Measurements from ENCODE around the gene TRIM33. TPM values are rescaled to one million over a fixed set of nuclear protein-coding genes. Genes with fewer than 3 reads are reported as not detected.

TRIM33 gene
- polyA plus RNA-seq, 1 of the 3 experiments (the other 2 are of a cell fraction) = 6.3 TPM

DNA sequence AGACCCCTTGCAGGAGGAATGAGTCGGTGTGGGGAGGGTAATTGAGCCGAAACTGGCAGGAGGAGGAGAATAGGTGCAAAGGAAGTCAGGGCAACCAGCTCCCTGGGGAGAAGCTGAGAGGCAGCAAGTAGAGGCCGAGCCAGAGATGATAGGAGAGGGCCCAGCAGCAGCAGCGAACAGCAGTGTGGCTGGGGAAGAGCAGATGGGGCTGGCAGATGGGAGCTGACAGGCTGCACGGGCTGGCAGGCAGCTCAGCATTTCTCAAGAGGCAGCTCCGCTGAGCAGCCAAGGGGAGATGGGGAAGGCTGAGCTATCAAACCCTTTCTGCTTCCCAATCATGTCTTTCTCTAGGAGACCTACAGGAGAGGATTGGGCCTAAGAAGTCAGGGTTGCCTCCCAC lies 158.2 kb downstream of the TRIM33 start (continued):
- TF ChIP-seq, protein P1, sequence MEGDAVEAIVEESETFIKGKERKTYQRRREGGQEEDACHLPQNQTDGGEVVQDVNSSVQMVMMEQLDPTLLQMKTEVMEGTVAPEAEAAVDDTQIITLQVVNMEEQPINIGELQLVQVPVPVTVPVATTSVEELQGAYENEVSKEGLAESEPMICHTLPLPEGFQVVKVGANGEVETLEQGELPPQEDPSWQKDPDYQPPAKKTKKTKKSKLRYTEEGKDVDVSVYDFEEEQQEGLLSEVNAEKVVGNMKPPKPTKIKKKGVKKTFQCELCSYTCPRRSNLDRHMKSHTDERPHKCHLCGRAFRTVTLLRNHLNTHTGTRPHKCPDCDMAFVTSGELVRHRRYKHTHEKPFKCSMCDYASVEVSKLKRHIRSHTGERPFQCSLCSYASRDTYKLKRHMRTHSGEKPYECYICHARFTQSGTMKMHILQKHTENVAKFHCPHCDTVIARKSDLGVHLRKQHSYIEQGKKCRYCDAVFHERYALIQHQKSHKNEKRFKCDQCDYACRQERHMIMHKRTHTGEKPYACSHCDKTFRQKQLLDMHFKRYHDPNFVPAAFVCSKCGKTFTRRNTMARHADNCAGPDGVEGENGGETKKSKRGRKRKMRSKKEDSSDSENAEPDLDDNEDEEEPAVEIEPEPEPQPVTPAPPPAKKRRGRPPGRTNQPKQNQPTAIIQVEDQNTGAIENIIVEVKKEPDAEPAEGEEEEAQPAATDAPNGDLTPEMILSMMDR (IDR thresholded peaks at IDR 0.05) = no peak
- TF ChIP-seq, protein P2, sequence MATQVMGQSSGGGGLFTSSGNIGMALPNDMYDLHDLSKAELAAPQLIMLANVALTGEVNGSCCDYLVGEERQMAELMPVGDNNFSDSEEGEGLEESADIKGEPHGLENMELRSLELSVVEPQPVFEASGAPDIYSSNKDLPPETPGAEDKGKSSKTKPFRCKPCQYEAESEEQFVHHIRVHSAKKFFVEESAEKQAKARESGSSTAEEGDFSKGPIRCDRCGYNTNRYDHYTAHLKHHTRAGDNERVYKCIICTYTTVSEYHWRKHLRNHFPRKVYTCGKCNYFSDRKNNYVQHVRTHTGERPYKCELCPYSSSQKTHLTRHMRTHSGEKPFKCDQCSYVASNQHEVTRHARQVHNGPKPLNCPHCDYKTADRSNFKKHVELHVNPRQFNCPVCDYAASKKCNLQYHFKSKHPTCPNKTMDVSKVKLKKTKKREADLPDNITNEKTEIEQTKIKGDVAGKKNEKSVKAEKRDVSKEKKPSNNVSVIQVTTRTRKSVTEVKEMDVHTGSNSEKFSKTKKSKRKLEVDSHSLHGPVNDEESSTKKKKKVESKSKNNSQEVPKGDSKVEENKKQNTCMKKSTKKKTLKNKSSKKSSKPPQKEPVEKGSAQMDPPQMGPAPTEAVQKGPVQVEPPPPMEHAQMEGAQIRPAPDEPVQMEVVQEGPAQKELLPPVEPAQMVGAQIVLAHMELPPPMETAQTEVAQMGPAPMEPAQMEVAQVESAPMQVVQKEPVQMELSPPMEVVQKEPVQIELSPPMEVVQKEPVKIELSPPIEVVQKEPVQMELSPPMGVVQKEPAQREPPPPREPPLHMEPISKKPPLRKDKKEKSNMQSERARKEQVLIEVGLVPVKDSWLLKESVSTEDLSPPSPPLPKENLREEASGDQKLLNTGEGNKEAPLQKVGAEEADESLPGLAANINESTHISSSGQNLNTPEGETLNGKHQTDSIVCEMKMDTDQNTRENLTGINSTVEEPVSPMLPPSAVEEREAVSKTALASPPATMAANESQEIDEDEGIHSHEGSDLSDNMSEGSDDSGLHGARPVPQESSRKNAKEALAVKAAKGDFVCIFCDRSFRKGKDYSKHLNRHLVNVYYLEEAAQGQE (IDR thresholded peaks at IDR 0.05; ENCODE audit: low read depth, low read length) = no peak
- TF ChIP-seq, protein P3, sequence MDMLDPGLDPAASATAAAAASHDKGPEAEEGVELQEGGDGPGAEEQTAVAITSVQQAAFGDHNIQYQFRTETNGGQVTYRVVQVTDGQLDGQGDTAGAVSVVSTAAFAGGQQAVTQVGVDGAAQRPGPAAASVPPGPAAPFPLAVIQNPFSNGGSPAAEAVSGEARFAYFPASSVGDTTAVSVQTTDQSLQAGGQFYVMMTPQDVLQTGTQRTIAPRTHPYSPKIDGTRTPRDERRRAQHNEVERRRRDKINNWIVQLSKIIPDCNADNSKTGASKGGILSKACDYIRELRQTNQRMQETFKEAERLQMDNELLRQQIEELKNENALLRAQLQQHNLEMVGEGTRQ (IDR thresholded peaks at IDR 0.05; ENCODE audit: borderline replicate concordance, low read depth, low read length) = no peak
- TF ChIP-seq NFIC (IDR thresholded peaks at IDR 0.05; ENCODE audit: borderline replicate concordance) = no peak
- TF ChIP-seq, protein P4, sequence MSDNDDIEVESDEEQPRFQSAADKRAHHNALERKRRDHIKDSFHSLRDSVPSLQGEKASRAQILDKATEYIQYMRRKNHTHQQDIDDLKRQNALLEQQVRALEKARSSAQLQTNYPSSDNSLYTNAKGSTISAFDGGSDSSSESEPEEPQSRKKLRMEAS (IDR thresholded peaks at IDR 0.05; ENCODE audit: low read depth) = no peak
- no peak for TF ChIP-seq RCOR1 (IDR thresholded peaks at IDR 0.05; ENCODE audit: low read length)
- TF ChIP-seq SIN3A (IDR thresholded peaks at IDR 0.05; ENCODE audit: borderline replicate concordance, low read depth, low read length) = no peak

DNA sequence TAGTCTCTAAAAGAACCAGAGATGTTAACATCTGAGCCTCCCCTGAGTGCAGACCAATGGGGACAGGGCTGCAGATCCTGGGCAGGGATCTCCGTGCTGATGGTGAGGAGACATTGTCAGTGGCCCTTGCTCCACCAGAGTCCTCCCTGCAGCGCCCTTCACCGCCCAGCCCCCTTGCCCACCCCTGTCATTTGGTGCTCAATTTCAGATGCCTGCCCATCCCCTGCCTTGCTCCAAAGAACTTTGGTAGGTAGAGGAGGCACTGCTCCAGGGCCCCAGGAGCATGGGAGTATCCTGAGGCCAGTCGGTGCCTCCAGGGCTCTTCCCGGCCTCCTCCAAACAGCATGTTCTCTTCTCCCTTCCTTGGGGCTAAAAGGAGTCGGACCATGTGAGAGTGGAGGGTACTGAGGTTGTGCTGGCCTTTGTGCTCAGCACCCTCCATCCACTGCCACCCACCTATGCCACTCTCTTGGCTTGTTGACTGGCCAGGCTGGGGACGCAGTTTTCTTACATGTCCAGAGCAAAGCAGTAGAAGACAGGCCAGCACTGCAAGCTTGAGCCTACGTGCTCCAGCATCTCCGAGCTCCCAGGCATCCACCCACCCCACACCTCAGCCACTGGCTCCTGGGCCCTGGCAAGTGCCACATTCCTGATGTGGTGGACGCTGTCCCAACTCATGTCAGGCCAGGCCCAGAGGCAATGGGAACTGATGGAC lies 160.1 kb downstream of the TRIM33 start:
- TF ChIP-seq FOXJ3 (CRISPR knock-in tag; IDR thresholded peaks at IDR 0.05) (no peak), CHD2 (IDR thresholded peaks at IDR 0.05; ENCODE audit: low read length, partially characterized antibody) (no peak), GATA2 (CRISPR knock-in tag; IDR thresholded peaks at IDR 0.05) (no peak), TEAD4 (IDR thresholded peaks at IDR 0.05; ENCODE audit: borderline replicate concordance, insufficient read depth) (no peak), RXRA (IDR thresholded peaks at IDR 0.05; ENCODE audit: borderline replicate concordance, low read depth) (no peak), FOSL2 (IDR thresholded peaks at IDR 0.05; ENCODE audit: borderline replicate concordance, low read depth) (no peak)
- TF ChIP-seq, protein P5, sequence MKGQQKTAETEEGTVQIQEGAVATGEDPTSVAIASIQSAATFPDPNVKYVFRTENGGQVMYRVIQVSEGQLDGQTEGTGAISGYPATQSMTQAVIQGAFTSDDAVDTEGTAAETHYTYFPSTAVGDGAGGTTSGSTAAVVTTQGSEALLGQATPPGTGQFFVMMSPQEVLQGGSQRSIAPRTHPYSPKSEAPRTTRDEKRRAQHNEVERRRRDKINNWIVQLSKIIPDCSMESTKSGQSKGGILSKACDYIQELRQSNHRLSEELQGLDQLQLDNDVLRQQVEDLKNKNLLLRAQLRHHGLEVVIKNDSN (IDR thresholded peaks at IDR 0.05; ENCODE audit: borderline replicate concordance, low read depth) = no peak
- TF ChIP-seq, protein P3 (IDR thresholded peaks at IDR 0.05; ENCODE audit: borderline replicate concordance, low read depth, low read length) = no peak
- TF ChIP-seq, protein P6, sequence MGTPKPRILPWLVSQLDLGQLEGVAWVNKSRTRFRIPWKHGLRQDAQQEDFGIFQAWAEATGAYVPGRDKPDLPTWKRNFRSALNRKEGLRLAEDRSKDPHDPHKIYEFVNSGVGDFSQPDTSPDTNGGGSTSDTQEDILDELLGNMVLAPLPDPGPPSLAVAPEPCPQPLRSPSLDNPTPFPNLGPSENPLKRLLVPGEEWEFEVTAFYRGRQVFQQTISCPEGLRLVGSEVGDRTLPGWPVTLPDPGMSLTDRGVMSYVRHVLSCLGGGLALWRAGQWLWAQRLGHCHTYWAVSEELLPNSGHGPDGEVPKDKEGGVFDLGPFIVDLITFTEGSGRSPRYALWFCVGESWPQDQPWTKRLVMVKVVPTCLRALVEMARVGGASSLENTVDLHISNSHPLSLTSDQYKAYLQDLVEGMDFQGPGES (IDR thresholded peaks at IDR 0.05; ENCODE audit: low read depth, low read length) = no peak
- Histone ChIP-seq H3K4me3 (ENCODE audit: low read depth in 2 of 2, low read length in 1 of 2) (no peak overlapping the region), H3K36me3 (replicated peaks in 1 of 2; ENCODE audit: control insufficient read depth in 1 of 2, insufficient read depth in 2 of 2, low read length in 1 of 2) (no peaks in the 10 kb centered on the region), H3K4me2 (no peak overlapping the region), H3K9ac (no peak overlapping the region), H4K20me1 (ENCODE audit: insufficient read depth) (no peaks in the 10 kb centered on the region), H3F3A (replicated peaks; ENCODE audit: insufficient read depth) (no peaks in the 10 kb centered on the region), H3K27me3 (ENCODE audit: insufficient read depth) (0 out of 2 replicates have a peak, but pooled peaks cover 5% of the 10 kb centered on the region), H3K79me2 (ENCODE audit: insufficient read depth) (no peaks in the 10 kb centered on the region), H3K9me3 (no peaks in the 10 kb centered on the region), H3K9me2 (no peaks in the 10 kb centered on the region), H2AFZ (ENCODE audit: low read depth) (no peak overlapping the region), H3K4me1 (ENCODE audit: control insufficient read depth in 1 of 2, insufficient read depth in 2 of 2, low read depth in 1 of 2, low read length in 1 of 2) (peaks cover 0 to 13% of the 10 kb centered on the region in 2 experiments; a peak in 2 of 4 replicates), H3K27ac (ENCODE audit: low read depth in 2 of 2, low read length in 1 of 2) (no peak overlapping the region)
- CTCF ChIA-PET = interaction anchor here (1.0 kb wide), 1 partner anchor 68 kb away, joined by 4 read pairs; no protein-coding TSS in a partner anchor
- no peak for DNase-seq
- WGBS (ENCODE audit: low lambda C conversion rate) = 81% methylated on average over 3 of the region's 10 CpGs
- POLR2A ChIA-PET = no interaction called here
